Measurements from ENCODE around the gene SLC8B1.
A peak's percentile ranks its signal among the peaks of the same experiment; 100 is the strongest.

SLC8B1 gene

GRCh38 chr12:113268136-113268535 is 66.8 kb downstream of the SLC8B1 start:
- Mint-ChIP-seq H3K9me3 (no peaks in the 10 kb centered on the region), H3K36me3 (ENCODE audit: low read depth) (peaks cover 39% of the 10 kb centered on the region), H3K27ac (no peak overlapping the region)

DNA sequence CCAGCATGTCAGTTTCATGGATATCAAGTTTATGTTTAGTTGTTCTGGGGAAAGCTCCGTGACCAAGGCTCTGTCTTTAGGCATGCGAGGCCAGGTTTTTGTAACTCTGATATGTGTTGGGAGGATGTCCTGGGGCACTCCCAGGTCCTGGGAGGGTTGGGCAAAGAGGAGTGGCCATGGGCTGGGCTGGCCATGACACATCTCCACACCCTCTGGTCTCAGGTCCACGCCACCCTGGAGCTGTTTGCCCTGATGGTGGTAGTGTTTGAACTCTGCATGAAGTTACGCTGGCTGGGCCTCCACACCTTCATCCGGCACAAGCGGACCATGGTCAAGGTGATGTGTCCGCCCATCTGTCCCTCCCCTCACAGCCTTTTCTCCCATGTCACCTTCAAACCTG is 67.3 kb downstream of the SLC8B1 start:
- Mint-ChIP-seq H3K9me3 (no peaks in the 10 kb centered on the region), H3K27ac (no peak overlapping the region), H3K27me3 (no peaks in the 10 kb centered on the region), H3K36me3 (ENCODE audit: low read depth) (peaks cover 40% of the 10 kb centered on the region), H3K4me3 (no peak overlapping the region), H3K4me1 (peaks cover 23% of the 10 kb centered on the region)
- ATAC-seq (no peak), DNase-seq (no peak)

More at GRCh38 chr12:113268136-113268535, 66.8 kb downstream of the SLC8B1 start:
- H3K27me3 Mint-ChIP-seq: no peaks in the 10 kb centered on the region
- H3K4me1 Mint-ChIP-seq: peaks cover 20% of the 10 kb centered on the region
- no peak overlapping the region for H3K4me3 Mint-ChIP-seq
- DNase-seq (no peak), ATAC-seq (no peak)

DNA sequence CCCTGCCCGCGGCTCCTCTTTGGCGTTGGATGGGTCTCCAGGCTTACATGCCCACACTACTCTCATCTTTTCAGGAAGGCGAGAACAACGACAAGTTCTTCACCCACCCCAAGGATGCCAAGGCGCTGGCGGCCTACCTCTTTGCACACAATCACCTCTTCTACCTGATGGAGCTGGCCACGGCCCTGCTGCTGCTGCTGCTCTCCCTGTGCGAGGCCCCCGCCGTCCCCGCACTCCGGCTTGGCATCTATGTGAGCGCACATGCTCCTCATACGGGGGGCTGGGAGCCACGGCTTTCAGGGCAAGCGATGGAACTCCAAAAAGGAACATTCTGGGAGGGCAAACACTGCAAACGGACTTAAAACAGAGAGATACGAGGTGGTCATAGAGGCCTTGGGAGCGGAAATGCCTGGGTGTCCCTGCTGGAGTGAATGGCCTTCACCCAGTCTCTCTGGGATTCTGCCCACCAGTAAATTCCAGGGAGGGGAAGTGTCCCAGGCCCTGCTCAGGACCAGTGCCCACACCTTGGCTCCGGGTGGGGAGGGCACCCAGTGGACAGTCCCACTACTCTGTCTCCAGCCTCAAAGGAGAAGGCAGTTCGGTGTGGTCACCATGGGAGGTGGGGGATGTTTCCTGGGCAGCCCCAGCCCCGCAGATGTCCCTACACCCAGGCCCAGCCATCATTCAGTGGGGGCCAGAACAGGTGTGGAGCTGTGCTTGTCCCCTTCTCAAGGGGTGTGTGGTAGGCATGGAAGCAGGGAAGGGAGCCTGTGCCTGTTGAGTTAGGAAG is 68.6 kb downstream of the SLC8B1 start:
- no peak for ATAC-seq
- H3K36me3 Mint-ChIP-seq (ENCODE audit: low read depth): peaks cover 39% of the 10 kb centered on the region
- no peak overlapping the region for H3K4me3 Mint-ChIP-seq
- no peaks in the 10 kb centered on the region for H3K27me3 Mint-ChIP-seq
- H3K4me1 Mint-ChIP-seq: peaks cover 27% of the 10 kb centered on the region
- DNase-seq: no peak
- H3K27ac Mint-ChIP-seq: no peak overlapping the region
- no peaks in the 10 kb centered on the region for H3K9me3 Mint-ChIP-seq

- no peak overlapping the region for H3K4me3 Mint-ChIP-seq
- peaks cover 36% of the 10 kb centered on the region for H3K36me3 Mint-ChIP-seq (ENCODE audit: low read depth)
- peaks cover 45% of the 10 kb centered on the region for H3K4me1 Mint-ChIP-seq
- ATAC-seq: no peak
- DNase-seq: no peak
- H3K9me3 Mint-ChIP-seq: no peaks in the 10 kb centered on the region
- no peaks in the 10 kb centered on the region for H3K27me3 Mint-ChIP-seq
- H3K27ac Mint-ChIP-seq: no peak overlapping the region
These were observed 71.4 kb downstream of the SLC8B1 start for GRCh38 chr12:113263431-113263963.

- no peak overlapping the region for H3K4me3 Mint-ChIP-seq
These were observed 72.2 kb downstream of the SLC8B1 start for GRCh38 chr12:113262710-113263109.

GRCh38 chr12:113261847-113262470 is 73.0 kb downstream of the SLC8B1 start:
- Mint-ChIP-seq H3K4me3 (peak overlapping the region; percentile 47), H3K36me3 (ENCODE audit: low read depth) (peaks cover 31% of the 10 kb centered on the region), H3K9me3 (no peaks in the 10 kb centered on the region), H3K27me3 (no peaks in the 10 kb centered on the region), H3K27ac (peak overlapping the region; percentile 72), H3K4me1 (peaks cover 45% of the 10 kb centered on the region)
- DNase-seq (peak; percentile 30), ATAC-seq (peak; percentile 84)

More at GRCh38 chr12:113262710-113263109, 72.2 kb downstream of the SLC8B1 start:
- Mint-ChIP-seq H3K27ac (no peak overlapping the region), H3K27me3 (no peaks in the 10 kb centered on the region), H3K9me3 (no peaks in the 10 kb centered on the region), H3K36me3 (ENCODE audit: low read depth) (peaks cover 36% of the 10 kb centered on the region), H3K4me1 (peaks cover 45% of the 10 kb centered on the region)
- ATAC-seq: no peak
- DNase-seq: no peak

- Mint-ChIP-seq H3K4me1 (peaks cover 53% of the 10 kb centered on the region), H3K27me3 (no peaks in the 10 kb centered on the region), H3K9me3 (no peaks in the 10 kb centered on the region), H3K4me3 (no peak overlapping the region), H3K36me3 (ENCODE audit: low read depth) (peaks cover 29% of the 10 kb centered on the region), H3K27ac (peak overlapping the region; percentile 60)
- ATAC-seq (no peak), DNase-seq (no peak)
These were observed 74.1 kb downstream of the SLC8B1 start for GRCh38 chr12:113260636-113261300.

DNA sequence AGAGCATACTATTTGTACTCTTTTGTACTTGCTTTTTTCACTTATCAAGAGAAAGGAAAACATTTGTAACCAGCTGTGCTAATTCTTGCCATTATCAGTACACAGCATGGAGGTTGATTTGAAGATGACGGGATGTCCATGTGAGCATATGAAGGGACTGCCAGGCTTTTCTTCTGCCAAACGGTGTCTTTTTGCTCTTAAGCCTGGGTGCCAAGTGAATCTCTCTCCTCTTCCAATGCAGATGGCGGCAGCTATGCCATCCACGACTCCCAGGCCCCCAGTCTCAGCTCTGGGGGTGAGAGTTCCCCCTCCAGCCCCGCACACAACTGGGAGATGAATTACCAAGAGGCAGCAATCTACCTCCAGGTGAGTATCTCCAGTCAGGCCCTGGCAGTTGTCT is 74.8 kb downstream of the SLC8B1 start:
- H3K9me3 Mint-ChIP-seq: no peaks in the 10 kb centered on the region
- ATAC-seq: no peak
- no peak for DNase-seq
- H3K36me3 Mint-ChIP-seq (ENCODE audit: low read depth): peaks cover 27% of the 10 kb centered on the region
- H3K4me3 Mint-ChIP-seq: no peak overlapping the region
- H3K27me3 Mint-ChIP-seq: no peaks in the 10 kb centered on the region
- peaks cover 53% of the 10 kb centered on the region for H3K4me1 Mint-ChIP-seq
- H3K27ac Mint-ChIP-seq: no peak overlapping the region

GRCh38 chr12:113257564-113257963 is 77.3 kb downstream of the SLC8B1 start:
- Mint-ChIP-seq H3K4me3 (no peak overlapping the region), H3K9me3 (peaks cover 7% of the 10 kb centered on the region), H3K27ac (no peak overlapping the region), H3K36me3 (ENCODE audit: low read depth) (peaks cover 33% of the 10 kb centered on the region), H3K27me3 (no peaks in the 10 kb centered on the region), H3K4me1 (peaks cover 38% of the 10 kb centered on the region)
- no peak for ATAC-seq
- DNase-seq: no peak

DNA sequence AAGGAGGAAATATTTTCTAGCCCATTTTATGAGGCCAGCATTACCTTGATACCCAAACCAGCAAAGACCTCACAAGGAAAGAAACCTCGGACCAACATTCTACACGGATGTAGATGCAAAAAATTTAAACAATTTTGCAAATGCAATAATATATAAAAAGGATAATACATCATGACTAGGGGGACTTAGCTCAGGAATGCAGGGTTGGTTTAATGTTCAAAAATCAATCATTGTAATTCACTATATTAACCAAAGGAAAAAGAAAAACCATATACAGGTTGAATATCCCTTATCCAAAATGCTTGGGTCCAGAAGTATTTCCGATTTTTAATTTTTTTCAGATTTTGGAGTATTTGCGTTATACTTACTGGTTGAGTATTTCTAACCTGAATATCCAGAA is 80.6 kb downstream of the SLC8B1 start:
- ATAC-seq: no peak
- Mint-ChIP-seq H3K4me1 (peaks cover 11% of the 10 kb centered on the region), H3K4me3 (no peak overlapping the region), H3K27me3 (no peaks in the 10 kb centered on the region), H3K27ac (no peak overlapping the region), H3K9me3 (peaks cover 7% of the 10 kb centered on the region), H3K36me3 (ENCODE audit: low read depth) (peaks cover 43% of the 10 kb centered on the region)
- no peak for DNase-seq

DNA sequence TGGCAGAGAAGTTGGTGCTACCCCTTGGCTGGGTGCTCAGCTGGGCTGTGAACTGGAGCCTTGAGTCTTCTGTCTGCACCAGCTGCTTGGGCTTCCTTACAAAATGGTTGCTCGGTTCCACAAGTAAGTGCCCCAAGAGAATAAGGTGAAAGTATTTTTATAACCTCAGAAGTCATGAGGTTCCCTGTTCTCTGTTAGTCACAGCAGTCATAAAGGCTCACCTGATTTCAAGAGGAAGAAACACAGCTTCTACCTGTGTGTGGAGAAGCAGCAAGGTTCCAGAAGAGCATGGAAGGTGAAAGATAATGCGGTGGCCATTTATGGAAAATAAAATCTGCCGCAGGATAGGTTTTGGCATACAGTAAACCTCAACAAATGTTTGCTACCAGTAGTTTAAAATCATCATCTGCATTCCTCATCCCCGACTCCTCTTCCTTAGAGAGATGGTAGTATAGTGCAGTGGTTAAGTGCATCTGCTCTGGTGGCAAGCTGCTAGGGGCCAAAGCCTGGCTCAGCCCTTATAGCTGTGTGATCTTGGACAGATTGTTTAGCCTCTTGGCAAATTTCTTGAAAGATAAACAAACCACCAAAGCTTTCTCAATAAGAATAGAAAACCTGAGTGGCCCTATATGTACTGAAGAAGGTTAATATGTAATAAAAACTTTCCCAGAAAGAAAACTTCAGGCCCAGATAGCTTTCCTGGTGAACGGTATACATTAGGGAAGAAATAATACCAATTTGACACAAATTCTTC is 81.2 kb downstream of the SLC8B1 start:
- no peak overlapping the region for H3K4me3 Mint-ChIP-seq
- H3K27me3 Mint-ChIP-seq: no peaks in the 10 kb centered on the region
- H3K36me3 Mint-ChIP-seq (ENCODE audit: low read depth): peaks cover 43% of the 10 kb centered on the region
- H3K4me1 Mint-ChIP-seq: peaks cover 8% of the 10 kb centered on the region
- H3K27ac Mint-ChIP-seq: no peak overlapping the region
- H3K9me3 Mint-ChIP-seq: peaks cover 7% of the 10 kb centered on the region
- no peak for DNase-seq
- no peak for ATAC-seq

- no peaks in the 10 kb centered on the region for H3K27me3 Mint-ChIP-seq
- peaks cover 47% of the 10 kb centered on the region for H3K36me3 Mint-ChIP-seq (ENCODE audit: low read depth)
- no peak overlapping the region for H3K27ac Mint-ChIP-seq
- H3K4me3 Mint-ChIP-seq: no peak overlapping the region
- no peak for DNase-seq
- no peak for ATAC-seq
- H3K4me1 Mint-ChIP-seq: peaks cover 8% of the 10 kb centered on the region
- peaks cover 7% of the 10 kb centered on the region for H3K9me3 Mint-ChIP-seq
These were observed 82.4 kb downstream of the SLC8B1 start for GRCh38 chr12:113252494-113252893.

DNA sequence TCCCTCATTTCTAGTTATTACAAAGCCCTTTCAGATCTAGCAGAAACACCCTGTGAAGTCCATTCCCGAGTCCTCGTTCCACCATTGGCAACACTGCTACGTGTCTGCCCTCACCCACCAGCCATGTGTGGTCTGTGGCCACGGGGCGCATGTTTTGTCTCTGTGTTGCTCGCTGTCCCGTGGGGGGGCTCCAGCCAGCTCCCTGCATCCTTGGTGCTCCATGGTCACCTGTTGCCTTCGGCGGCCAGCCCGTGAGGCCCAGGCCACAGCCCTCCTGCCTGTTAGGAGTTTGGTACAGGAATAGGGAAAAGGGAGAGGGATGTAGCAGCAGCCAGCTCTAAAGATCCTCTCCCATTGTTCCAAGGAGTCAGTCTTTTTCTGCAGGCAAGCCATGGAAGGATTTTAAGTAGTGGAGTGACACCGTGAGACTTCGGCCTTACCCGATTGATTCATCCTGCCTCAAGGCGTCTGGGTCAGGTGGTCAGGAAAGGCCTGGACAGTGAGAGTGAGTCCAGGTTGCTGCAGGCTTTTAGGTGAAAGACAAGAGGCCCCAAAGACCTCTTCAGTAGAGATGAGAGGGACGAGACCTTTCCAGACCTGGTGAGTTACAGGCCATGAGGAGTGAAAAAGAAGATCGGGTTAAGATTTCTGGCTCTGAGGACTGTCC is 83.4 kb downstream of the SLC8B1 start:
- Mint-ChIP-seq H3K9me3 (peaks cover 7% of the 10 kb centered on the region), H3K4me3 (no peak overlapping the region), H3K27me3 (no peaks in the 10 kb centered on the region), H3K36me3 (ENCODE audit: low read depth) (peaks cover 44% of the 10 kb centered on the region), H3K4me1 (peaks cover 3% of the 10 kb centered on the region), H3K27ac (no peak overlapping the region)
- ATAC-seq (no peak), DNase-seq (no peak)

GRCh38 chr12:113250045-113250444 is 84.9 kb downstream of the SLC8B1 start:
- no peaks in the 10 kb centered on the region for H3K27me3 Mint-ChIP-seq
- DNase-seq: no peak
- H3K4me3 Mint-ChIP-seq: no peak overlapping the region
- H3K4me1 Mint-ChIP-seq: peaks cover 1% of the 10 kb centered on the region
- no peak overlapping the region for H3K27ac Mint-ChIP-seq
- peaks cover 43% of the 10 kb centered on the region for H3K36me3 Mint-ChIP-seq (ENCODE audit: low read depth)
- ATAC-seq: no peak
- H3K9me3 Mint-ChIP-seq: peaks cover 7% of the 10 kb centered on the region

Data from activated naive CD8-positive, alpha-beta T cell treated with anti-CD3 and anti-CD28 coated beads, Interleukin-2, amount 50 U/mL, for 24 hours (primary cell).